Left ventricle myocardium inferior (tissue), 1 donor: ENCODE results near the gene RELA. TPM values are rescaled to one million over a fixed set of nuclear protein-coding genes. Genes with fewer than 3 reads are reported as not detected.
"Not testable (repeated sequence)": the region's sequence is repeated elsewhere in the genome, so short reads cannot be mapped to it uniquely, and the experiment has no call there.

Source experiments
- DNase-seq: peaks from one replicate; pipeline ENCODE4 v3.0.0-alpha.2; 2020
- H3K27ac ChIP-seq: fragments of 200-600 bp; replicated peaks from 2 replicates; pipeline ENCODE4 v1.8.0; 2021
- H3K27me3 ChIP-seq: fragments of 200-600 bp; 2 replicates; pipeline ENCODE4 v1.8.0; 2021; ENCODE audit warnings: low read depth
- H3K36me3 ChIP-seq: fragments of 200-600 bp; 2 replicates; pipeline ENCODE4 v1.8.0; 2021
- H3K4me1 ChIP-seq: fragments of 200-600 bp; 2 replicates; pipeline ENCODE4 v1.8.0; 2021
- H3K4me3 ChIP-seq: fragments of 200-600 bp; 2 replicates; pipeline ENCODE4 v1.8.0; 2021; ENCODE audit warnings: mild to moderate bottlenecking, moderate library complexity
- H3K9me3 ChIP-seq: fragments of 200-600 bp; replicated peaks from 2 replicates; pipeline ENCODE4 v1.8.0; 2021
- CTCF ChIP-seq: fragments of 200-600 bp; IDR thresholded peaks from 2 replicates; pipeline ENCODE4 v1.8.0; 2021; ENCODE audit warnings: antibody characterized with exemption, mild to moderate bottlenecking, borderline replicate concordance
- intact Hi-C: fragments of 100-400 bp; cut with micrococcal nuclease; formaldehyde crosslinking; loops from one replicate; pipeline ENCODE4 v1.11.0; 2022
- total RNA-seq: library from RNA; stranded (reverse); fragmentation: NEBNext Ultra II Directional; extraction: Animal tissue kit (Norgen Biotek cat#: 25700); gene quantifications from one replicate; pipeline ENCODE4 v1.2.1, GENCODE V29; 2021
- donor health status: DM: no; HTN: yes; CAD: no; lungs with severe emphysema.

RELA gene
- total RNA-seq, 1 donor from 2014 or later = 33.8 TPM

- Histone ChIP-seq H3K27me3 (no peaks in the 10 kb centered on the region), H3K4me3 (peak overlapping the region; percentile 99), H3K4me1 (peaks cover 55% of the 10 kb centered on the region), H3K9me3 (no peaks in the 10 kb centered on the region), H3K36me3 (peaks cover 49% of the 10 kb centered on the region), H3K27ac (peak overlapping the region; percentile 100)
- DNase-seq = no peak
- TF ChIP-seq CTCF = no peak
- intact Hi-C loops = no loop called here
These were observed 993 bp downstream of the RELA start for GRCh38 chr11:65661599-65662246.

- intact Hi-C loops, H3K27ac ChIP-seq, H3K27me3 ChIP-seq, H3K9me3 ChIP-seq, DNase-seq: not testable (repeated sequence)
- Histone ChIP-seq H3K4me1 (peaks cover 55% of the 10 kb centered on the region), H3K4me3 (peak overlapping the region; percentile 99), H3K36me3 (peaks cover 57% of the 10 kb centered on the region)
These were observed 1.8 kb downstream of the RELA start for GRCh38 chr11:65660908-65661307.

- H3K27ac ChIP-seq = no peak overlapping the region
- peaks cover 66% of the 10 kb centered on the region for H3K36me3 ChIP-seq
- no peak overlapping the region for H3K4me3 ChIP-seq
- TF ChIP-seq CTCF = no peak
- H3K27me3 ChIP-seq = no peaks in the 10 kb centered on the region
- no peak for DNase-seq
- no peaks in the 10 kb centered on the region for H3K9me3 ChIP-seq
- intact Hi-C loops = no loop called here
- peaks cover 58% of the 10 kb centered on the region for H3K4me1 ChIP-seq
These were observed 2.7 kb downstream of the RELA start for GRCh38 chr11:65660038-65660437.

- H3K27ac ChIP-seq = no peak overlapping the region
- intact Hi-C loops = no loop called here
- H3K4me1 ChIP-seq = peaks cover 61% of the 10 kb centered on the region
- no peak overlapping the region for H3K4me3 ChIP-seq
- no peaks in the 10 kb centered on the region for H3K27me3 ChIP-seq
- no peak for TF ChIP-seq CTCF
- peaks cover 77% of the 10 kb centered on the region for H3K36me3 ChIP-seq
- no peak for DNase-seq
- H3K9me3 ChIP-seq = no peaks in the 10 kb centered on the region
These were observed 4.3 kb downstream of the RELA start for GRCh38 chr11:65658174-65659021.

- H3K36me3 ChIP-seq = peaks cover 77% of the 10 kb centered on the region
- H3K4me1 ChIP-seq = peaks cover 64% of the 10 kb centered on the region
- intact Hi-C loops = no loop called here
- no peak overlapping the region for H3K4me3 ChIP-seq
- no peaks in the 10 kb centered on the region for H3K9me3 ChIP-seq
- DNase-seq = no peak
- no peak for TF ChIP-seq CTCF
- no peak overlapping the region for H3K27ac ChIP-seq
- H3K27me3 ChIP-seq = no peaks in the 10 kb centered on the region
These were observed 5.3 kb downstream of the RELA start for GRCh38 chr11:65657426-65657825.
